DMS 273 (cell line): ENCODE results near the gene FADS6.
A peak's percentile ranks its signal among the peaks of the same experiment; 100 is the strongest.

ENCODE experiments used
- DNase-seq: peaks from one replicate; lab custom pipeline; 2025; ENCODE audit not compliant: unreplicated experiment; lab: John Stamatoyannopoulos, UW

Gene FADS6

DNA sequence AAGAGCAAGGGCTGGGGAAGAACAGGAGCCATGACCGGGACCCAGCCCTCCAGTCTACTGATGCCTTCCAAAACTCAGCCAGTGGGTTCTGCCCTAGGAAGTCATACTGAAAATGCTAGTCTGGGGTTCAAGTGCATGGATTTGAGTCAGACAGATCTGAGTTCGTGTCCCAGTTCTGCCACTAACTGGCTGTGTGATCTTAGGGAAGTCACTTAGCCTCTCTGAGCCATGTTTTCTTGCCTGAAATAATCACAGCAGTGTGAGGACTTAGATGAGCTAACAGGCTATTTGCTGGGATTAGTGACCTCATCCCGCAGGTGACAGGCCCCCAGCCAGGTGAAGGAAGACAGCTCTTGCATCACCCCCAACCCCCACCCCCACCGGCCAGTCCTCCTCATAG lies 38.1 kb downstream of the FADS6 start:
- DNase-seq: no peak

DNA sequence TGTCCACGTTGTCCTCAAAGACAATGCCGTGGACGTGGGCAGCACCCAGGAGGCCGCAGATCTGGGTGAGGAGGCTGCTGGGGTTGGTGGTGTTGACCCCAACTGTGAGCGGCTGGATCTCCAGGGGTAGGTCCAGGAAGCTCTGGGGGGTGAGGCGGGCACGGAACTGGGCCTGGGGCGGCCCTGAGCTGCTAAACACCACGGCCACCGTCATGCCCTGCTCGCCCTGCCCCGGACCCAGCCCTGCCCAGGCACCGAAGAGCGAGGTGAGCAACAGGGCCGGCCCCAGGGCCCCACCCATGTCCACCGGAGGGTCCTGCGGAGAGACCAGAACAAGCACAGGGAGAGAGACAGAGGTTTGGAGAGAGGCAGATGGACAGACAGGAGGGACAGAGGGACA lies 38.6 kb downstream of the FADS6 start:
- DNase-seq: no peak

DNA sequence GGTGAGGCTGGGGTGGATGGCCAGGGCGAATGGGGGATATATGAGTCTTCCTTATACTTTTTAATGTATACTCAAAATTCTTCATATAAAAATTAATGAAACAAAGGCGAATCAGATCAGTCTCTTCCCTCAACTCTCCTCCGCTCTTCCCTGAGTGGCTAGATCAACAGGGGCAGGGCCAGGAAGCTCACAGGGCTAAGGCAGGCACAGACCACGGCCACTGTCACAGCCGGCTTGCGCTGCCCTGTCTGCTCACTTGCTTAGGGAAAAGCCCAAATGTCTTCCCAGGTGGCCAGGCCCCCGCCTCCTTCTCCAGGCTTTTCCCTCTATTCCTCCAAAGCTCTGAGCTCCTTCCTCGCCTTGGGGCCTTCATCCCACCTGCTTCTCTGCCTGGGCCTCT lies 39.8 kb downstream of the FADS6 start:
- DNase-seq: no peak

- no peak for DNase-seq
Observed at GRCh38 chr17:74853048-74853397, 40.4 kb downstream of the FADS6 start.

- DNase-seq: no peak
Observed at GRCh38 chr17:74852237-74853047, 41.0 kb downstream of the FADS6 start.

GRCh38 chr17:74851612-74852236 lies 41.7 kb downstream of the FADS6 start:
- DNase-seq: no peak

- DNase-seq: no peak
Observed at GRCh38 chr17:74850914-74851313, 42.5 kb downstream of the FADS6 start.

DNA sequence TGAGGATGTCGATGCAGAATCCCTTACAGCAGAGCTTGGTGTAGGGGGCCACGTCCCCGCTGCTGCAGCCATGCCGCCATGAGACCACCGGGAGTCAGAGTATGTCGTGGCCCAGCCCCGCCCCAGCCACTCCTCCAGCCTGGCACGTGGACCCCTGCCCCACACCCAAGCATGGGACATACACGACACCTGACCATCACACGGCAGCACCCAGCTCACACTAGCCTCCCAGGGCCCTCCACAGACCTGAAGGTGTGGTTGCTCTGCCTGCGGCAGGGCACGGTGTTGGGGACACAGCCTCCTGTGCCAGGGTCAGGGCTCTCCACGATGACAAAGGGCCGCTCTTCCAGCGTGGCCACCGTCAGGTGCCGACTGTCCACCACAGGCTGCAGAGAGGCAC lies 43.1 kb downstream of the FADS6 start:
- DNase-seq: no peak

GRCh38 chr17:74848656-74849399 lies 44.6 kb downstream of the FADS6 start:
- no peak for DNase-seq

GRCh38 chr17:74846621-74847020 lies 46.8 kb downstream of the FADS6 start:
- no peak for DNase-seq

GRCh38 chr17:74843352-74843627 lies 50.1 kb downstream of the FADS6 start:
- DNase-seq: no peak

DNA sequence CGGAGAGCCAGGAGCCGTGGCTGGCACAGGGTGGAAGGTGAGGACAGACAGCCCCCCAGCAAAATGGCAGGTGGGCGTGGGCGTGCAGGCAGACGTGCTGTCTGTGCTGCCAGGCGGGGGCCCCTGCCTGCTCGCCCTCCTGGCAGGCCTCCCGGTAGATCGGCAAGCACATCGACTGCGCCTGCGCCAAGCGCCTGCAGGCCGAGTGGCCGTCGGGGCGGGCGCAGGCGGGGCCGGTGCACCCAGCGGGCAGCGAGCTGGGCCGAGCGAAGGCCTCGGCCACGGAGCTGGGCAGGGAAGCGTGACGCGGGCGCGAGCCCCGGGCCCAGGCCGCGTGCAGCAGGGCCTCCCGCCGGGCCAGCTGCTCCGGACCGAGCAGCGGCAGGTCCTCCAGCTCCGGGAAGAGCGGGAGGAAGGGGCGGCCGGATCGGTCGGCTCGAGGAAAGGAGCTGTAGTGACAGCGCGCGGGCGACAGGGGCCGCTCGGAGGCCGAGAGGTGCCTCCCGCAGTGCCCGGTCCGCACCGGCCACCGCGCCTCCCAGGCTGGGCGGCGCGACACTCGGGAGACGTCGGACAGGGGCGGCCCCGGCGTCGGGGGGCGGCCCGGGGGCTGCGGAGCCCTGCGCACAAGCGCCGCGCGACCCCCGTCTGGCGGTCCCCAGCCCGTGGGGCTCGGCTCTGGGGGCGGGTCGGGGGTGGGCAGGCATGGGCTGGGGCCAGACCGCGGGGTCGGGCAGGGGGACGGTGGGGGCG lies 50.7 kb downstream of the FADS6 start:
- peak; percentile 94 for DNase-seq

DNA sequence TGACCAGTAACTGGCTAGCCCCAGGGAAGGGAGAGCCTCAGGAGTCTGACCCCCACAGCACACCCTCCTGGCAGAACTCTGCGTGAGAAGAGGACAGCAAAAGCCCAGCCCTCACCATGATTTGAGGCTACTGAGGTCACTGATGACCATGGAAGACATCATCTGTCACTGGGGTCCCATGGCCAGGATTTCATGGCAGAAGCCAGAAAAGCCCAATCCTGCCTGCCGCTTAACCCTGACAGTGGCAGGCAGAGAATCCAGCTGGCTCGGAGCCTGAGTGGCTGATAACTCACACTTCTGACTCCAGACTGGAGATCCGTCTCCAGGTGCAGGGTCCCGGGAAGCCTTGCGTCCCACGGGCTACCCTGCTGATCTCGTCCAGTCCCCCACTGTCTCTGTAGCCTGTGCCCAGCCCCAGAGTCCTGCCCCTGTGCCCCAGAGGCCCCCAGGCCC lies 51.3 kb downstream of the FADS6 start:
- peak; percentile 80 for DNase-seq

GRCh38 chr17:74840989-74841666 lies 52.3 kb downstream of the FADS6 start:
- peak; percentile 88 for DNase-seq

DNA sequence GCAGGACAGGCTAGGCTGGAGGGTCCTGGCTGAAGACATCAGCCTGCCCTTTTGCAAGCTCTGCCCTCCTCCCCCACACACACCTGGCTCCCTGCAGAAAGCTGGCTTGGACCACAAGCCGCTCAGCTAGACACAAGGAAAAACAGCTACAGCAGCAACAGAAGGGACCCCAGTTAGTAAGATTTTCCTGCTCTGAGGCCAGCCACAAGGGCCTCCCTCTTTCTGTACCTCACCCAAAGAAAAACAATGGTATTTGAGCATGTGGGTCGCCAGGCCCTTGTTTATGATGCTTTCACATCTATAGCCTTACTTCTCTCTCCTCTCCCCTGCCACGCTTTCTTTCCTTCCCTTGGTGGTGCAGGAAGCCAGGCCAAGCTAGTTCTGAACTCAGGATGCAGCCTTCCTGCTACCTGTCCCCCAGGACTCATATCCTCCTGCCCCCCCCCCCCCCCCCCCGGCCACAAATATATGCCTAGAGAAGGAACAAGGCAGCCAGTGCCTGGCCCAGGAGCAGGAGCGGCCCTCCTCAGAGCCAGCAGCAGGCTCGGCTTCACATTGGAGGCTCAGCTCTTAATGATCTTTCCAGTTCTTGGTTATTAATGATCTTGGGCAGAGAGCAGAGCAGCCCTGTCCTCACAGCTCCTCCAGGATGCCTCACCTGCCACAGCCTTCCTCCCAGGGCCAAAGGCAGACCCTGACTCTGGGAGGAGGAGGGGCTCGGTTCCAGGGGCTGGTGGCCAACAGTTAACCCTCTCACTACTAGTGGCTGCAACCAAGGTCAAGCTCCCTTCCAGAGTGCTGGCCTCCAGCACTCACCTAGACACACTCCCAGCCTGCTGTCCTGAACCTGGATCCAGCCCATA lies 53.2 kb downstream of the FADS6 start:
- DNase-seq: no peak

- no peak for DNase-seq
Observed at GRCh38 chr17:74838274-74838673, 55.2 kb downstream of the FADS6 start.

GRCh38 chr17:74836691-74837467 lies 56.6 kb downstream of the FADS6 start:
- no peak for DNase-seq

GRCh38 chr17:74836191-74836590 lies 57.2 kb downstream of the FADS6 start:
- DNase-seq: no peak
